GM23248 (cell line): ENCODE data around the gene VWF. TPM values are rescaled to one million over a fixed set of nuclear protein-coding genes. Genes with fewer than 3 reads are reported as not detected.

Experiments used
- DNase-seq: peaks from one replicate; pipeline ENCODE4 v3.0.0-alpha.2; 2015
- H2AFZ ChIP-seq: fragments of 200-600 bp; sonication (generic); 2 replicates; pipeline ENCODE4 v1.6.1; 2016; ENCODE audit warnings: antibody characterized with exemption
- H3F3A ChIP-seq: fragments of 200-600 bp; sonication (generic); 2 replicates; pipeline ENCODE4 v1.6.1; 2016; ENCODE audit warnings: mild to moderate bottlenecking, antibody characterized with exemption, mixed run types; ENCODE audit not compliant: insufficient read depth
- H3K27ac ChIP-seq: fragments of 200-600 bp; sonication (generic); 2 replicates; pipeline ENCODE4 v1.5.1; 2016; ENCODE audit warnings: mild to moderate bottlenecking
- H3K27me3 ChIP-seq: fragments of 200-600 bp; sonication (generic); replicated peaks from 2 replicates; pipeline ENCODE4 v1.6.1; 2016; ENCODE audit warnings: mild to moderate bottlenecking; ENCODE audit not compliant: insufficient read depth
- H3K36me3 ChIP-seq: fragments of 200-600 bp; sonication (generic); 2 replicates; pipeline ENCODE4 v1.6.1; 2016; ENCODE audit warnings: low read depth, mild to moderate bottlenecking
- H3K4me1 ChIP-seq: fragments of 200-600 bp; sonication (generic); 2 replicates; pipeline ENCODE4 v1.6.1; 2016; ENCODE audit warnings: mild to moderate bottlenecking; ENCODE audit not compliant: insufficient read depth
- H3K4me2 ChIP-seq: fragments of 200-600 bp; sonication (generic); one replicate; pipeline ENCODE4 v1.6.1; 2016; ENCODE audit warnings: mild to moderate bottlenecking; ENCODE audit not compliant: unreplicated experiment
- H3K4me3 ChIP-seq: fragments of 200-600 bp; sonication (generic); 2 replicates; pipeline ENCODE4 v1.5.1; 2016; ENCODE audit warnings: mild to moderate bottlenecking
- H3K79me2 ChIP-seq: fragments of 200-600 bp; sonication (generic); 2 replicates; pipeline ENCODE4 v1.6.1; 2016; ENCODE audit warnings: mild to moderate bottlenecking; ENCODE audit not compliant: insufficient read depth
- H3K9ac ChIP-seq: fragments of 200-600 bp; sonication (generic); 2 replicates; pipeline ENCODE4 v1.6.1; 2016; ENCODE audit warnings: mild to moderate bottlenecking
- H3K9me2 ChIP-seq: fragments of 200-600 bp; sonication (generic); 2 replicates; pipeline ENCODE4 v1.6.1; 2016; ENCODE audit warnings: mixed run types, mild to moderate bottlenecking, moderate library complexity; ENCODE audit not compliant: insufficient read depth
- H3K9me3 ChIP-seq: fragments of 200-600 bp; sonication (generic); one replicate; pipeline ENCODE4 v1.6.1; 2017; ENCODE audit warnings: low read depth
- H4K20me1 ChIP-seq: fragments of 200-600 bp; sonication (generic); 2 replicates; pipeline ENCODE4 v1.6.0; 2016; ENCODE audit not compliant: insufficient read depth
- EZH2 ChIP-seq: fragments of 200-600 bp; sonication (generic); IDR thresholded peaks from 2 replicates; pipeline ENCODE4 v1.6.1; 2018; ENCODE audit warnings: antibody characterized with exemption, mild to moderate bottlenecking; ENCODE audit not compliant: insufficient read depth, poor library complexity, severe bottlenecking
- EZH2phosphoT487 ChIP-seq: fragments of 200-600 bp; sonication (generic); IDR thresholded peaks from 2 replicates; pipeline ENCODE4 v1.6.1; 2018; ENCODE audit warnings: antibody characterized with exemption, moderate library complexity, mild to moderate bottlenecking, low read depth; ENCODE audit not compliant: insufficient read depth
- WGBS, 2 experiments: methylation state at CpG; one replicate each; pipeline ENCODE4 v1.1.6; 2015 to 2017; ENCODE audit warnings: low lambda C conversion rate in 2 of 2, low coverage in 1 of 2; ENCODE audit errors: missing lambda C conversion rate in 2 of 2; 5-methylcytosine and 5-hydroxymethylcytosine counted together
- in situ Hi-C: fragments of 300-500 bp; cut with MboI; formaldehyde crosslinking; loops from 2 replicates; pipeline ENCODE4 v1.15.0; 2020
- polyA plus RNA-seq: library from polyadenylated mRNA; unstranded; fragments of >200 nt; fragmentation: Nextera tagmentation; extraction: Ambion mirVana; gene quantifications from 2 replicates; pipeline ENCODE4 v1.2.1, GENCODE V29; 2016
- total RNA-seq: library from RNA; depleted of rRNA; stranded (reverse); fragments of >200 nt; shearing (Covaris generic); gene quantifications from 2 replicates; pipeline ENCODE4 v1.2.3, GENCODE V29; 2014

The VWF gene
- total and polyA plus RNA-seq, 2 experiments from 2014 or later: 0.14 TPM; not detected in 1

DNA sequence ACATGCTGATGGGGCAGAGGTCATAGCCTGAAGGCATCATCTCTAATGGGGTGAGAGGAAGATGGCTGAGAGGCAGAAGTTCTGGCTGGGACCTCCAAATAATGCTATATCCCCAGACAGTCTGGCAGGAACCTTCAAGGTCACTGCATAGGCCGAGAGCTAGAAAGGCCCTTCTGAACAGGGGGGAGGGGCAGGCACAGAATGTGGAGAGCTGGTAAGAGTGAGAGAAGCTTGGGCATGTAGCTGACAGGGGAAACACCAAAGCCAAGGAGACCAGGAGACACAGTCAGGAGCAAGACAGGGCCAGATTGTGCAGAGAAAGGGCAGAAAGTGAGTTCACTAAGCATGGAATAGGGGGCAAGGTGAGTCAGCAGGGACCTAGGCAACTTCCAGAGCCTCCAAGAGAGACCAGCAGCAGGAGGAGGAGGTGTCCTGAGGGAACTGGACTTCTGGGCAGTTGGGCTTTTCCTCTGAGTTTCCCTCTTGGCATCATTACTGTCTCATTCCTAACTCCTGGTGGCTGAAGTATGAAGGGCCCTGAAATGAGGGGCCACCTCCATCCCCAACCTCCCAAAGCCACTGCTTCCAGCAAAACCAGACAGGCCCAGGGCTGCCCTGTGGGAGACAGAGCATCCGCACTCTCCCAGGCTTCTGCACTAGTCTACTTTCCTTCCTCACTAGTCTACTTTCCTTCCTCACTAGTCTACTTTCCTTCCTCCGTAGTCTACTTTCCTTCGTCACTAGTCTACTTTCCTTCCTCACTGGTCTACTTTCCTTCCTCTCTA is 196.5 kb downstream of the VWF start:
- H4K20me1 ChIP-seq: no peaks in the 10 kb centered on the region
- H3K36me3 ChIP-seq: no peaks in the 10 kb centered on the region
- no peak overlapping the region for H3K4me3 ChIP-seq
- H3K4me2 ChIP-seq: no peak overlapping the region
- H2AFZ ChIP-seq: no peak overlapping the region
- no peak for TF ChIP-seq EZH2phosphoT487
- TF ChIP-seq EZH2: no peak
- H3K4me1 ChIP-seq: no peaks in the 10 kb centered on the region
- in situ Hi-C loops: no loop called here
- H3K9ac ChIP-seq: no peak overlapping the region
- no peak overlapping the region for H3K27ac ChIP-seq
- no peaks in the 10 kb centered on the region for H3K79me2 ChIP-seq
- H3F3A ChIP-seq: no peaks in the 10 kb centered on the region
- no peak for DNase-seq
- H3K9me3 ChIP-seq: no peaks in the 10 kb centered on the region
- H3K27me3 ChIP-seq: no peaks in the 10 kb centered on the region
- 72 to 73% methylated on average over 3 to 4 of the region's 4 CpGs for WGBS, 2 experiments
- no peaks in the 10 kb centered on the region for H3K9me2 ChIP-seq

DNA sequence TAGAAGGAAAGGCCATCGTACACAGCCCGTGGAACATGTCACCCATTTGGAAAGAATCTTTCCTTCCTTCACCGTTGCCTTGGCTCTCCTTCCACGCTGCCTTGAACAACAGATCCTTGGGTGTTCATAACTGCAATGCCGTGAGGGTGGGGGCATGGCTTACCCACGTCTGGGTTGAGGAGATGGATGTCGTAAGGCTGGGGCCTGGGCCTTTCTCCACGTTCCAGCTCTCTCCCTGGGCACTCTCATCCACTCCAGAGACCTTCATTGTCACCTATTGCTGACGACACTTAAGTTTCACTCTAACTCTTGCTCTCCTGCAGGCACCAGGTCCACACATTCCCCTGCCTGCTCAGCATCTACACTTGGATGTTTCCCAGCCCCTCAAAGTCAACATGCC is 198.8 kb downstream of the VWF start:
- TF ChIP-seq EZH2phosphoT487 (no peak), EZH2 (no peak)
- Histone ChIP-seq H3K4me1 (no peaks in the 10 kb centered on the region), H3K9ac (no peak overlapping the region), H3K79me2 (no peaks in the 10 kb centered on the region), H3K36me3 (no peaks in the 10 kb centered on the region), H3K4me3 (no peak overlapping the region), H3K4me2 (no peak overlapping the region), H3K27ac (no peak overlapping the region), H4K20me1 (no peaks in the 10 kb centered on the region), H2AFZ (no peak overlapping the region), H3K9me3 (no peaks in the 10 kb centered on the region), H3F3A (no peaks in the 10 kb centered on the region), H3K9me2 (no peaks in the 10 kb centered on the region), H3K27me3 (no peaks in the 10 kb centered on the region)
- 42 to 46% methylated on average over 9 of the region's 9 CpGs for WGBS, 2 experiments
- in situ Hi-C loops: no loop called here
- DNase-seq: no peak

DNA sequence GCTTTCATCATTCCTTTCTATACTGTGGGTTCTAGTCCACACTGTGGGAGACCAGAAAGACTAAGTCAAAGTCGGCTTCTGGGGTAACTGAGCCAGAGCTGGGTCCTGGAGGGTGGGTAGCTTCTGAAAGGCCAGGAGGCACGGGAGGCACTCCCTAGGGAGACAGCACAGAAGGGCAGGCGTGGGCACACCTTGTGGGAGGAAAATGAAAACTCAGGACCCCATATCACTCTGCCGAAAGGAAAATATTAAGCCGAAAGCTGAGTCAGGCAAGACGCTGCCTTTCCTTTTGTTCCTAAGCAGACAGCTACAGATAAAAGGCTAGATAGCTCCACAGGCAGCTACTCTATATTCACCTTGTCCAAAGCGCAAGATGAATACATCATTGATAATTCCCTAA is 200.1 kb downstream of the VWF start:
- H4K20me1 ChIP-seq: no peaks in the 10 kb centered on the region
- DNase-seq: no peak
- H3K9me2 ChIP-seq: no peaks in the 10 kb centered on the region
- H3F3A ChIP-seq: no peaks in the 10 kb centered on the region
- in situ Hi-C loops: no loop called here
- 46 to 50% methylated on average over 7 of the region's 7 CpGs for WGBS, 2 experiments
- H3K4me3 ChIP-seq: no peak overlapping the region
- no peaks in the 10 kb centered on the region for H3K79me2 ChIP-seq
- no peaks in the 10 kb centered on the region for H3K4me1 ChIP-seq
- H2AFZ ChIP-seq: no peak overlapping the region
- no peak overlapping the region for H3K27ac ChIP-seq
- no peak for TF ChIP-seq EZH2
- TF ChIP-seq EZH2phosphoT487: no peak
- no peaks in the 10 kb centered on the region for H3K27me3 ChIP-seq
- H3K9ac ChIP-seq: no peak overlapping the region
- no peaks in the 10 kb centered on the region for H3K36me3 ChIP-seq
- H3K4me2 ChIP-seq: no peak overlapping the region
- H3K9me3 ChIP-seq: no peaks in the 10 kb centered on the region

DNA sequence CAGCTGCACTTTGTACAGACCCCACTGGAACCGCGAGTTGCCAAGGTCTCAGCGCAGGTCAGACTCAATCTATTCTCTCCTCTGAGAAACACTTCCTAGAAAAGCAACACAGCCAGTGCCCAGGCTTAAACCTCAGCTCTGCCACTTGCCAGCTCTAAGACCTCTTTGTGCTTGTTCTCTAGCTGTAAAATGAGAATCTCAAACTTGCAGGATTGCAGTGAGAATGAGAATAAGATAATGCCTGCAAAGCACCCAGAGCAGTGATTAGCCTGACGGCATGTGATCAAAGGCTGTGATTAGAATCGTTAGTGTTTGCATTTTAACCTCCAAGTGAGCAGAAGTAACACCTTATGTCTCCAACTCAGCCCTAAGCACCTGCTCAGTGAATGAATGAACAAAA is 200.7 kb downstream of the VWF start:
- Histone ChIP-seq H3K9me2 (no peaks in the 10 kb centered on the region), H3K4me1 (no peaks in the 10 kb centered on the region), H3F3A (no peaks in the 10 kb centered on the region), H3K4me3 (no peak overlapping the region), H3K27me3 (no peaks in the 10 kb centered on the region), H3K9ac (no peak overlapping the region), H3K36me3 (no peaks in the 10 kb centered on the region), H2AFZ (no peak overlapping the region), H3K27ac (no peak overlapping the region), H3K79me2 (no peaks in the 10 kb centered on the region), H3K4me2 (no peak overlapping the region), H4K20me1 (no peaks in the 10 kb centered on the region), H3K9me3 (no peaks in the 10 kb centered on the region)
- 65 to 68% methylated on average over 5 of the region's 5 CpGs for WGBS, 2 experiments
- in situ Hi-C loops: no loop called here
- no peak for DNase-seq
- TF ChIP-seq EZH2 (no peak), EZH2phosphoT487 (no peak)
